MM.1S (cell line): Measurements from ENCODE around the gene DCHS1.

ENCODE experiments used
- DNase-seq: peaks from one replicate; pipeline ENCODE4 v3.0.0-alpha.2; 2015
- H2AFZ ChIP-seq: fragments of 300-600 bp; sonication (generic); 2 replicates; pipeline ENCODE4 v1.6.0; 2016; ENCODE audit warnings: antibody characterized with exemption, low read length
- H3F3A ChIP-seq: fragments of 300-600 bp; sonication (generic); 2 replicates; pipeline ENCODE4 v1.6.1; 2016; ENCODE audit warnings: mild to moderate bottlenecking, antibody characterized with exemption, low read length, moderate library complexity, mixed read lengths; ENCODE audit not compliant: insufficient read depth
- H3K27ac ChIP-seq: fragments of 300-600 bp; sonication (generic); 2 replicates; pipeline ENCODE4 v1.5.1; 2016; ENCODE audit warnings: mild to moderate bottlenecking, low read length
- H3K27me3 ChIP-seq: fragments of 300-600 bp; sonication (generic); replicated peaks from 2 replicates; pipeline ENCODE4 v1.6.0; 2016; ENCODE audit warnings: low read length; ENCODE audit not compliant: insufficient read depth
- H3K36me3 ChIP-seq: fragments of 300-600 bp; sonication (generic); replicated peaks from 2 replicates; pipeline ENCODE4 v1.6.1; 2016; ENCODE audit warnings: mild to moderate bottlenecking, low read length, mixed read lengths; ENCODE audit not compliant: insufficient read depth
- H3K4me1 ChIP-seq: fragments of 300-600 bp; sonication (generic); 2 replicates; pipeline ENCODE4 v1.6.1; 2016; ENCODE audit warnings: low read length, mixed read lengths
- H3K4me2 ChIP-seq: fragments of 300-600 bp; sonication (generic); 2 replicates; pipeline ENCODE4 v1.6.0; 2016; ENCODE audit warnings: low read depth, low read length
- H3K4me3 ChIP-seq: fragments of 300-600 bp; sonication (generic); 2 replicates; pipeline ENCODE4 v1.5.1; 2016; ENCODE audit warnings: low read length, mixed read lengths
- H3K79me2 ChIP-seq: fragments of 300-600 bp; sonication (generic); 2 replicates; pipeline ENCODE4 v1.6.1; 2016; ENCODE audit warnings: mixed run types, low read length, mixed read lengths
- H3K9ac ChIP-seq: fragments of 300-600 bp; sonication (generic); 2 replicates; pipeline ENCODE4 v1.6.1; 2016; ENCODE audit warnings: low read length, mixed read lengths
- H3K9me2 ChIP-seq: fragments of 300-600 bp; sonication (generic); replicated peaks from 2 replicates; pipeline ENCODE4 v1.6.1; 2016; ENCODE audit warnings: mild to moderate bottlenecking, low read length, mixed read lengths; ENCODE audit not compliant: insufficient read depth
- H3K9me3 ChIP-seq: fragments of 300-600 bp; sonication (generic); replicated peaks from 2 replicates; pipeline ENCODE4 v1.6.1; 2016; ENCODE audit warnings: mild to moderate bottlenecking, low read length, mixed read lengths; ENCODE audit not compliant: insufficient read depth
- H4K20me1 ChIP-seq: fragments of 300-600 bp; sonication (generic); 2 replicates; pipeline ENCODE4 v1.6.1; 2016; ENCODE audit warnings: mild to moderate bottlenecking, low read length, moderate library complexity, mixed read lengths; ENCODE audit not compliant: insufficient read depth
- CTCF ChIP-seq: fragments of 300-600 bp; sonication (generic); IDR thresholded peaks from 2 replicates; pipeline ENCODE4 v1.5.1; 2016; ENCODE audit warnings: antibody characterized with exemption, low read length, mixed read lengths
- EZH2 ChIP-seq: fragments of 300-600 bp; sonication (generic); optimal IDR thresholded peaks from 2 replicates; pipeline ENCODE3; 2017; ENCODE audit warnings: low read depth, mild to moderate bottlenecking, antibody characterized with exemption, low read length, mixed read lengths
- EZH2phosphoT487 ChIP-seq: fragments of 300-600 bp; sonication (generic); IDR thresholded peaks from 2 replicates; pipeline ENCODE4 v1.6.1; 2018; ENCODE audit warnings: antibody characterized with exemption, low read length

DCHS1 gene

DNA sequence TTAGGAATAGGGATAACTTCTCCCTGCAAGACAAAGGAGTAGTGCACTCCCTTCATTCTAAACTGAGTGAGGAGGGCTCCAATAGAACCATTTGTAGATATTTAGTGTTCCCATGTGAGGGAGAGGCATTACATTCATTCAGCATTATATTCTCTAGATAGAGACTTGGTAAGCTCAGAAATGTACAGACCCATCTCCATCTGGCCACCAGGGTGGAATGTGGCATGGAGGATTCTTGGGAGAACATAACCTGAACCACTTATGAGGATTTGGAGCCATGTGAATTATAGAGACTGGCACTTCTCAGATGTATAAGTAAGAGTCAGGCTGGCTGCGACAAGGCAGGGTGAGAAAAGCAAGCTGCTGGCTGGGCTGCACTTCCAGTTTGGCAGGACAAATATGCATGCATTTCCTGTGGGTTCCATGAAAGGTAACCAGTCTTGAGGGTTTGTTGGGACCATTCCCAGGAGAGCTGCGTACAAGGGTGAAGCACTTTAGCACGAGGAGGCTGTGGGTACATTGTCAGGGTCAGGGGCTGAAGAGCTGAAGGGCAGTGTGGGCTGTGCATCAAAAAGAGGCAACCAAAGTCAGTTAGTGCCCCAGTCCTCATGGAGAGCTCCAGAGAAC, 61.4 kb downstream of the DCHS1 start:
- H3K4me1 ChIP-seq = no peaks in the 10 kb centered on the region
- no peak overlapping the region for H3K27ac ChIP-seq
- no peaks in the 10 kb centered on the region for H3K9me3 ChIP-seq
- H3F3A ChIP-seq = no peaks in the 10 kb centered on the region
- H3K9ac ChIP-seq = no peak overlapping the region
- no peak overlapping the region for H2AFZ ChIP-seq
- no peak overlapping the region for H3K4me2 ChIP-seq
- H4K20me1 ChIP-seq = 0 out of 2 replicates have a peak, but pooled peaks cover 3% of the 10 kb centered on the region
- no peaks in the 10 kb centered on the region for H3K9me2 ChIP-seq
- no peak for TF ChIP-seq EZH2
- H3K36me3 ChIP-seq = no peaks in the 10 kb centered on the region
- no peak overlapping the region for H3K4me3 ChIP-seq
- no peak for DNase-seq
- peaks cover 41% of the 10 kb centered on the region for H3K79me2 ChIP-seq
- no peaks in the 10 kb centered on the region for H3K27me3 ChIP-seq

DNA sequence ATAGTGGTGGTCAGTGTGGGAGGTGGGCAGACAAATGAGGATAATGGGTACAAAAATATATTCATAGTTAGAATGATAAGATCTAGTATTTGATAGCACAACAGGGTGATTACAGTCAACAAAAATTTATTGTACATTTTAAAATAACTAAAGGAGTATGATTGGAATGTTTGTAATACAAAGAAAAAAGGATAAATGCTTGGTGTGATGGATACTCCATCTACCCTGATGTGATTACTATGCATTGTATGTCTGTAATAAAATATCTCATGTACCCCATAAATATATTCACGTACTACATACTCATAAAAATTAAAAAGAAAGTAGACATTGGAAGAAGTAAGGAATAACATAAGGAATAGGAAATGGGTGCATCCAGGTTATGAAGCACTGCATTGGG, 67.6 kb downstream of the DCHS1 start:
- H2AFZ ChIP-seq = no peak overlapping the region
- no peaks in the 10 kb centered on the region for H4K20me1 ChIP-seq
- no peaks in the 10 kb centered on the region for H3F3A ChIP-seq
- H3K4me1 ChIP-seq = no peaks in the 10 kb centered on the region
- H3K9ac ChIP-seq = no peak overlapping the region
- no peaks in the 10 kb centered on the region for H3K27me3 ChIP-seq
- H3K79me2 ChIP-seq = peaks cover 17% of the 10 kb centered on the region; the same call in 1 of the 2 replicates
- no peak overlapping the region for H3K4me3 ChIP-seq
- TF ChIP-seq CTCF = no peak
- TF ChIP-seq EZH2phosphoT487 = no peak
- TF ChIP-seq EZH2 = no peak
- no peaks in the 10 kb centered on the region for H3K36me3 ChIP-seq
- H3K9me3 ChIP-seq = no peaks in the 10 kb centered on the region
- H3K4me2 ChIP-seq = no peak overlapping the region
- no peak for DNase-seq
- no peak overlapping the region for H3K27ac ChIP-seq
- H3K9me2 ChIP-seq = no peaks in the 10 kb centered on the region

- no peak overlapping the region for H3K27ac ChIP-seq
- no peaks in the 10 kb centered on the region for H3F3A ChIP-seq
- H2AFZ ChIP-seq = no peak overlapping the region
- H3K36me3 ChIP-seq = no peaks in the 10 kb centered on the region
- H3K4me2 ChIP-seq = no peak overlapping the region
- H3K27me3 ChIP-seq = no peaks in the 10 kb centered on the region
- no peak overlapping the region for H3K9ac ChIP-seq
- no peak overlapping the region for H3K4me3 ChIP-seq
- no peaks in the 10 kb centered on the region for H3K9me3 ChIP-seq
- no peaks in the 10 kb centered on the region for H3K4me1 ChIP-seq
- H3K79me2 ChIP-seq = peaks cover 23% of the 10 kb centered on the region; the same call in 1 of the 2 replicates
- TF ChIP-seq EZH2phosphoT487 = no peak
- no peak for TF ChIP-seq EZH2
- no peak for TF ChIP-seq CTCF
- no peaks in the 10 kb centered on the region for H4K20me1 ChIP-seq
- H3K9me2 ChIP-seq = no peaks in the 10 kb centered on the region
- no peak for DNase-seq
Measured at GRCh38 chr11:6587360-6587953, 68.2 kb downstream of the DCHS1 start.
